ENCODE measurements around the gene TMEM59L.

- TF ChIP-seq ELF1 (IDR thresholded peaks at IDR 0.05) (no peak), CTCF (IDR thresholded peaks at IDR 0.05) (no peak), MAX (IDR thresholded peaks at IDR 0.05; ENCODE audit: low read depth) (no peak), SMC3 (IDR thresholded peaks at IDR 0.05; ENCODE audit: low read depth, low read length) (no peak), EZH2phosphoT487 (IDR thresholded peaks at IDR 0.05; ENCODE audit: borderline replicate concordance, low read depth) (no peak), POLR2AphosphoS5 (IDR thresholded peaks at IDR 0.05; ENCODE audit: low read depth, low read length) (no peak), FOSL2 (IDR thresholded peaks at IDR 0.05; ENCODE audit: borderline replicate concordance, low read depth) (no peak), TAF1 (IDR thresholded peaks at IDR 0.05; ENCODE audit: borderline replicate concordance, low read depth, low read length) (no peak), REST (IDR thresholded peaks at IDR 0.05; ENCODE audit: low read depth, low read length) (no peak)
- TF ChIP-seq, protein P1, sequence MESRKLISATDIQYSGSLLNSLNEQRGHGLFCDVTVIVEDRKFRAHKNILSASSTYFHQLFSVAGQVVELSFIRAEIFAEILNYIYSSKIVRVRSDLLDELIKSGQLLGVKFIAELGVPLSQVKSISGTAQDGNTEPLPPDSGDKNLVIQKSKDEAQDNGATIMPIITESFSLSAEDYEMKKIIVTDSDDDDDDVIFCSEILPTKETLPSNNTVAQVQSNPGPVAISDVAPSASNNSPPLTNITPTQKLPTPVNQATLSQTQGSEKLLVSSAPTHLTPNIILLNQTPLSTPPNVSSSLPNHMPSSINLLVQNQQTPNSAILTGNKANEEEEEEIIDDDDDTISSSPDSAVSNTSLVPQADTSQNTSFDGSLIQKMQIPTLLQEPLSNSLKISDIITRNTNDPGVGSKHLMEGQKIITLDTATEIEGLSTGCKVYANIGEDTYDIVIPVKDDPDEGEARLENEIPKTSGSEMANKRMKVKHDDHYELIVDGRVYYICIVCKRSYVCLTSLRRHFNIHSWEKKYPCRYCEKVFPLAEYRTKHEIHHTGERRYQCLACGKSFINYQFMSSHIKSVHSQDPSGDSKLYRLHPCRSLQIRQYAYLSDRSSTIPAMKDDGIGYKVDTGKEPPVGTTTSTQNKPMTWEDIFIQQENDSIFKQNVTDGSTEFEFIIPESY (IDR thresholded peaks at IDR 0.05; ENCODE audit: borderline replicate concordance, low read depth) = no peak
These were observed at the start of gene TMEM59L for GRCh38 chr19:18612772-18613588.

Data from SK-N-SH (cell line).